ENCODE measurements around the gene YAE1. TPM values are rescaled to one million over a fixed set of nuclear protein-coding genes. Genes with fewer than 3 reads are reported as not detected.

The YAE1 gene
- total RNA-seq, 2 donors from 2014 or later = 4.8 to 12.0 TPM

GRCh38 chr7:39615350-39615975 lies 49.3 kb downstream of the YAE1 start:
- H3K36me3 Mint-ChIP-seq = no peaks in the 10 kb centered on the region

GRCh38 chr7:39616138-39616537 lies 49.9 kb downstream of the YAE1 start:
- ATAC-seq = no peak
- Mint-ChIP-seq H3K27ac (no peak overlapping the region), H3K9me3 (no peaks in the 10 kb centered on the region)

More at GRCh38 chr7:39615350-39615975, 49.3 kb downstream of the YAE1 start:
- DNase-seq (ENCODE audit: low spot score in 2 of 2) (no peak), ATAC-seq (no peak)
- Mint-ChIP-seq H3K27ac (no peak overlapping the region), H3K9me3 (no peaks in the 10 kb centered on the region)

GRCh38 chr7:39617005-39617404 lies 50.8 kb downstream of the YAE1 start:
- Mint-ChIP-seq H3K9me3 (no peaks in the 10 kb centered on the region), H3K36me3 (peaks cover 0 to 3% of the 10 kb centered on the region in 2 donors), H3K27ac (no peak overlapping the region)
- ATAC-seq (no peak), DNase-seq (ENCODE audit: low spot score in 2 of 2) (no peak)

More at GRCh38 chr7:39616138-39616537, 49.9 kb downstream of the YAE1 start:
- DNase-seq (ENCODE audit: low spot score in 2 of 2) = no peak
- no peaks in the 10 kb centered on the region for H3K36me3 Mint-ChIP-seq

- ATAC-seq (no peak), DNase-seq (ENCODE audit: low spot score in 2 of 2) (no peak)
- Mint-ChIP-seq H3K27ac (no peak overlapping the region), H3K36me3 (peaks cover 10 to 11% of the 10 kb centered on the region in 2 donors), H3K9me3 (no peaks in the 10 kb centered on the region)
These were observed 52.7 kb downstream of the YAE1 start for GRCh38 chr7:39618868-39619267.

- ATAC-seq = no peak
- Mint-ChIP-seq H3K36me3 (peaks cover 17% of the 10 kb centered on the region in 2 donors), H3K27ac (no peak overlapping the region), H3K9me3 (no peaks in the 10 kb centered on the region)
- DNase-seq (ENCODE audit: low spot score in 2 of 2) = no peak
These were observed 54.3 kb downstream of the YAE1 start for GRCh38 chr7:39620486-39620885.

- H3K9me3 Mint-ChIP-seq = no peaks in the 10 kb centered on the region
- DNase-seq (ENCODE audit: low spot score in 2 of 2) (no peak), ATAC-seq (no peak)
- H3K36me3 Mint-ChIP-seq = peaks cover 17% of the 10 kb centered on the region in 2 donors
- no peak overlapping the region for H3K27ac Mint-ChIP-seq
These were observed 55.1 kb downstream of the YAE1 start for GRCh38 chr7:39621261-39621660.

GRCh38 chr7:39621784-39622411 lies 55.7 kb downstream of the YAE1 start:
- peaks cover 17% of the 10 kb centered on the region in 2 donors for H3K36me3 Mint-ChIP-seq
- no peak for ATAC-seq
- no peak for DNase-seq (ENCODE audit: low spot score in 2 of 2)
- no peaks in the 10 kb centered on the region for H3K9me3 Mint-ChIP-seq
- H3K27ac Mint-ChIP-seq = peak overlapping the region in 1 of 2 donors; percentile 87

Other genes with a start within 250 kb of the YAE1 start
- gene RALA, start 57.2 kb downstream of the YAE1 start, total RNA-seq = 10 to 100 TPM; 27.8 to 32.7 TPM